BJ (cell line): ENCODE measurements around the gene FREM3. TPM values are rescaled to one million over a fixed set of nuclear protein-coding genes. Genes with fewer than 3 reads are reported as not detected.

Experiments
- CTCF ChIA-PET: fragments of 350-600 bp; formaldehyde crosslinking; extraction: SDS; loops from one replicate; lab custom pipeline; 2021; ENCODE audit warnings: antibody characterized with exemption, inconsistent platforms; lab: Yijun Ruan, JAX
- POLR2A ChIA-PET: fragments of 300-600 bp; sonication (Branson Sonifier 250); formaldehyde crosslinking; extraction: SDS; loops from one replicate; lab custom pipeline; 2021; ENCODE audit warnings: antibody characterized with exemption; lab: Charles Lee
- DNase-seq: peaks from one replicate; pipeline ENCODE4 v3.0.0-alpha.2; 2011; ENCODE audit warnings: low read depth
- H3K27me3 ChIP-seq: 2 replicates; pipeline ENCODE4 v1.6.0; 2011; ENCODE audit warnings: low read length; ENCODE audit not compliant: control insufficient read depth, insufficient read depth
- H3K36me3 ChIP-seq: 2 replicates; pipeline ENCODE4 v1.5.1; 2011; ENCODE audit warnings: low read length; ENCODE audit not compliant: control insufficient read depth, insufficient read depth
- H3K4me3 ChIP-seq: 2 replicates; pipeline ENCODE4 v1.5.1; 2011; ENCODE audit warnings: low read depth, mild to moderate bottlenecking, control low read depth, low read length
- polyA plus RNA-seq: library from polyadenylated mRNA; depleted of rRNA; stranded (reverse); fragments of >200 nt; gene quantifications from 2 replicates; pipeline ENCODE4 v1.2.3, GENCODE V29; 2011
- TF ChIP-seq, protein P1 (sequence below): IDR thresholded peaks from 2 replicates; pipeline ENCODE4 v1.5.1; 2011; ENCODE audit warnings: low read depth, mild to moderate bottlenecking, control low read depth, inconsistent platforms, low read length, moderate library complexity; ENCODE audit not compliant: insufficient read depth

Gene FREM3
- polyA plus RNA-seq, 1 experiment = not detected

DNA sequence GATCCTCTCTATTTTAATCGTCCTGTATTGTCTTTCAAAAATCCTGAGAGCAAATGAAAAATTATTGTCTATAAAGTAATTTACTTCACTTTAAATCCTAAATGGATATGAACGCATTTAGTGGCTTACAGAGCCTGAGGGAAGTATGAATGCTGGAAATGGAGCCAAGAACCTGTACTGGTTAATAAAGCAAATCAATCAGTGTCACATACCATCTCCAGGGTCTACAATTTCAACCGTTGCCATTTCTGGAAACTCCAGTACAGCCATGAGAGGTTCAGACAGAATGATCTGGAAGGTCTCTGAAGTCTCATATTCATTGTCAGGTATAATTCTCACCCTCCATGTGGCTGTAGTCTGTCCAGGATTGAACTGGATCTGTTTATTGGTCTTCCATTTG lies 76.6 kb downstream of the FREM3 start:
- TF ChIP-seq, protein P1, sequence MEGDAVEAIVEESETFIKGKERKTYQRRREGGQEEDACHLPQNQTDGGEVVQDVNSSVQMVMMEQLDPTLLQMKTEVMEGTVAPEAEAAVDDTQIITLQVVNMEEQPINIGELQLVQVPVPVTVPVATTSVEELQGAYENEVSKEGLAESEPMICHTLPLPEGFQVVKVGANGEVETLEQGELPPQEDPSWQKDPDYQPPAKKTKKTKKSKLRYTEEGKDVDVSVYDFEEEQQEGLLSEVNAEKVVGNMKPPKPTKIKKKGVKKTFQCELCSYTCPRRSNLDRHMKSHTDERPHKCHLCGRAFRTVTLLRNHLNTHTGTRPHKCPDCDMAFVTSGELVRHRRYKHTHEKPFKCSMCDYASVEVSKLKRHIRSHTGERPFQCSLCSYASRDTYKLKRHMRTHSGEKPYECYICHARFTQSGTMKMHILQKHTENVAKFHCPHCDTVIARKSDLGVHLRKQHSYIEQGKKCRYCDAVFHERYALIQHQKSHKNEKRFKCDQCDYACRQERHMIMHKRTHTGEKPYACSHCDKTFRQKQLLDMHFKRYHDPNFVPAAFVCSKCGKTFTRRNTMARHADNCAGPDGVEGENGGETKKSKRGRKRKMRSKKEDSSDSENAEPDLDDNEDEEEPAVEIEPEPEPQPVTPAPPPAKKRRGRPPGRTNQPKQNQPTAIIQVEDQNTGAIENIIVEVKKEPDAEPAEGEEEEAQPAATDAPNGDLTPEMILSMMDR = no peak
- CTCF ChIA-PET = no interaction called here
- POLR2A ChIA-PET = no interaction called here
- Histone ChIP-seq H3K27me3 (no peaks in the 10 kb centered on the region), H3K4me3 (no peak overlapping the region), H3K36me3 (no peaks in the 10 kb centered on the region)
- no peak for DNase-seq

DNA sequence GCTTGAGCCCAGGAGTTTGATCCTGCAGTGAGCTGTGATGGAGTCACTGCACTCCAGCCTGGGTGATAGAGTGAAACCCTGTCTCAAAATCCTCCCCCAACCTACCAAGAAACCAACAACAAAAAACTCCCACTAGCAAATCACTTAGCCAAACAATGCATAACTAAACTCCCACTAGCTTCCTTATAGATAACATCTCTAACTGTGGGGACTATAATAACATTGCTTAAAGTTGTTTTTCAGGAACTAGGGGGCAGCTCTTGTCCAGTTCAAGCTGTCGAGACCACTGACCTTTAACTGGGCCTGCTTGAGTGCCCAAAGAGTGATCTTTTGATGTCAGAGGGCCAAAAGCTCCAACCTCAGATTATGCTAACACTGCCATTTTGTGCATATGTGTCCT lies 81.7 kb downstream of the FREM3 start:
- Histone ChIP-seq H3K36me3 (no peaks in the 10 kb centered on the region), H3K4me3 (no peak overlapping the region), H3K27me3 (no peaks in the 10 kb centered on the region)
- ChIA-PET CTCF (no interaction called here), POLR2A (no interaction called here)
- DNase-seq = no peak
- TF ChIP-seq, protein P1 = no peak

- H3K36me3 ChIP-seq = no peaks in the 10 kb centered on the region
- H3K27me3 ChIP-seq = no peaks in the 10 kb centered on the region
- POLR2A ChIA-PET = no interaction called here
- CTCF ChIA-PET = no interaction called here
- peak; percentile 11 for DNase-seq
- TF ChIP-seq, protein P1 = no peak
- H3K4me3 ChIP-seq = no peak overlapping the region
Measured at GRCh38 chr4:143617994-143618679, 82.3 kb downstream of the FREM3 start.

DNA sequence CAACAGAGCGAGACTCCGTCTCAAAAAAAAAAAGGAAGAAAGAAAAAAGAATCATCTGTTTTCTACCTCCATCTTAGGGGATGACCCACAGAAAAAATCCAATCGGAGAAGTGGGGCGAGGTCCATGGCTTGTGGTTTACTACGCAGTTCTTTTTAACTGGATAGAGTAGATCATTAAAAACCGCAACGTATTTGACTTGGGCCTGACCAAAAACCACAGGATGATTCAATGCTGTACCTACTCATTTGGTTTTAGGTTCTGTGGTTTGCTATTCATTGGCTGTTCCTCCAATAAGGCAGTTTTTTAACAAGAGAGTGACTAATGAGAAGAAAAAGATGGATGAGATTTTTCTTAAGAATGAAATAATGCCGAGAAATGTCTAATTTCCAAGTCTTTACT lies 83.7 kb downstream of the FREM3 start:
- ChIA-PET POLR2A (no interaction called here), CTCF (no interaction called here)
- TF ChIP-seq, protein P1 = no peak
- no peaks in the 10 kb centered on the region for H3K27me3 ChIP-seq
- H3K36me3 ChIP-seq = no peaks in the 10 kb centered on the region
- DNase-seq = peak; percentile 41
- no peak overlapping the region for H3K4me3 ChIP-seq

DNA sequence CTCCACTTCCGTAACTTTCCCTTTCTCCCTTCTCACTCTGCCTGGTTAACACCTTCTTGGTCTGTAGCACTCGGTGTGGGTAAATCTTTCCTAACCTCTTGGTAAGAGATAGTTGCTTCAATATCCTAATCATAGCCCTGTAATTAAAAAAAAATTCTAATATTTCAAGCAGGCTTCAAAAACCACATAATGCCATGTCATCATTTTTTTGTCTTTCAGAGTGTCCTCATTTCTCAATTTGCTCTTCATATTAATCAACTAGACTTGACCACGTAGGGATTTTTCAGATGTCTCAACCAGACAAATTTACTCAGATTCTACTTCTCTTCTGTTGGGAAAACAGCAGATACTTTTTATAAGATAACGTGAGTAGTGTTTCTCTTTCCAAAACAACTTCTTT lies 91.0 kb downstream of the FREM3 start:
- POLR2A ChIA-PET = interaction anchor here (0.7 kb wide), 1 partner anchor 361 kb away, joined by 3 read pairs; no protein-coding TSS in a partner anchor
- no peak for DNase-seq
- no peaks in the 10 kb centered on the region for H3K27me3 ChIP-seq
- CTCF ChIA-PET = no interaction called here
- no peak overlapping the region for H3K4me3 ChIP-seq
- TF ChIP-seq, protein P1 = no peak
- no peaks in the 10 kb centered on the region for H3K36me3 ChIP-seq
